T-helper 2 cell treated with Interferon-gamma antibody and Interleukin-4, amounts not matched to agents 5 μg/mL and 100 μg/mL, for 36 hours (primary cell): Measurements from ENCODE around the gene PARD6G.

Source experiments
- DNase-seq: peaks from one replicate; pipeline ENCODE4 v3.0.0; 2021; ENCODE audit warnings: low spot score
- H3K27ac Mint-ChIP-seq: one replicate; pipeline ENCODE4 v1.8.0; 2021; ENCODE audit warnings: mild to moderate bottlenecking, mixed read lengths
- H3K27me3 Mint-ChIP-seq: one replicate; pipeline ENCODE4 v1.8.0; 2021; ENCODE audit warnings: low read depth, mixed read lengths
- H3K36me3 Mint-ChIP-seq: one replicate; pipeline ENCODE4 v1.8.0; 2021; ENCODE audit warnings: low read depth, mixed read lengths
- H3K4me1 Mint-ChIP-seq: one replicate; pipeline ENCODE4 v1.8.0; 2021; ENCODE audit warnings: low read depth, mixed read lengths
- H3K4me3 Mint-ChIP-seq: one replicate; pipeline ENCODE4 v1.8.0; 2022; ENCODE audit warnings: mild to moderate bottlenecking, moderate library complexity, mixed read lengths
- H3K9me3 Mint-ChIP-seq: one replicate; pipeline ENCODE4 v1.8.0; 2021; ENCODE audit warnings: mixed read lengths

Gene PARD6G

GRCh38 chr18:80158365-80158764, 88.9 kb downstream of the PARD6G start:
- no peak for DNase-seq
- H3K4me1 Mint-ChIP-seq: no peaks in the 10 kb centered on the region

DNA sequence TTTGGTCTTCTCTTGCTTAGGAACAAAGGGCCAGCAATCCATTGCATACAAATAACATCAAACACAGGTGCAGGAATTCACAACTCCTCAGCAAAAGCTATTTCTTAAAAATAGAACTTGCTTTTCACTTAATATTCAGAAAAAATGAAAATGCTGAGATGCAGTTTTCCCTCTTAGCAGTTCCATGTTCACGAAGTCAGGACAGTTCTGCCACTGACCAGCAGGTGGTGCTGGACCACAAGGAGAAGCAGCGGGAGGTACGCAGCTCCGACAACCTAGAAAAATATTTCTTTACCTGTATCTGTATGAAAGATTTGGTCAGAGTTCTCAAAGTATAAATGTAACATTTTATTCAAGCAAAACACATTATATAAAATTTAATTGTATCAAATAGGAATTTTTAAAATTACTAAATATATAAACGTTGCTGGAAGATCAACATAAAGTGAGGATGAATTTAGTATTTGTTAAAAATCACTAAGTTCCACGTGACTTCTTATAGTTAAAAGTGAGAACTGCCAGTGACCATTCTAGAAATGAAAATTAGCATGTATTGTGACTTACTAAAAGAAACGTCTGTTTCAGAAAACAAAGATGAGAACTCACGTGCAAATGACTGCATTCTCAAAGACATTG, 89.5 kb downstream of the PARD6G start:
- no peak overlapping the region for H3K27ac Mint-ChIP-seq
- DNase-seq: peak; percentile 48

More at GRCh38 chr18:80158365-80158764, 88.9 kb downstream of the PARD6G start:
- Mint-ChIP-seq H3K27me3 (peaks cover 8% of the 10 kb centered on the region), H3K27ac (no peak overlapping the region), H3K4me3 (no peak overlapping the region), H3K9me3 (no peaks in the 10 kb centered on the region), H3K36me3 (no peaks in the 10 kb centered on the region)

GRCh38 chr18:80154293-80154692, 93.0 kb downstream of the PARD6G start:
- Mint-ChIP-seq H3K4me1 (no peaks in the 10 kb centered on the region), H3K4me3 (no peak overlapping the region), H3K9me3 (no peaks in the 10 kb centered on the region), H3K27ac (no peak overlapping the region), H3K27me3 (no peaks in the 10 kb centered on the region), H3K36me3 (no peaks in the 10 kb centered on the region)
- DNase-seq: peak; percentile 18

More for the DNA sequence above, 89.5 kb downstream of the PARD6G start:
- H3K4me1 Mint-ChIP-seq: no peaks in the 10 kb centered on the region
- H3K9me3 Mint-ChIP-seq: no peaks in the 10 kb centered on the region
- H3K36me3 Mint-ChIP-seq: no peaks in the 10 kb centered on the region
- H3K4me3 Mint-ChIP-seq: no peak overlapping the region
- peaks cover 8% of the 10 kb centered on the region for H3K27me3 Mint-ChIP-seq

DNA sequence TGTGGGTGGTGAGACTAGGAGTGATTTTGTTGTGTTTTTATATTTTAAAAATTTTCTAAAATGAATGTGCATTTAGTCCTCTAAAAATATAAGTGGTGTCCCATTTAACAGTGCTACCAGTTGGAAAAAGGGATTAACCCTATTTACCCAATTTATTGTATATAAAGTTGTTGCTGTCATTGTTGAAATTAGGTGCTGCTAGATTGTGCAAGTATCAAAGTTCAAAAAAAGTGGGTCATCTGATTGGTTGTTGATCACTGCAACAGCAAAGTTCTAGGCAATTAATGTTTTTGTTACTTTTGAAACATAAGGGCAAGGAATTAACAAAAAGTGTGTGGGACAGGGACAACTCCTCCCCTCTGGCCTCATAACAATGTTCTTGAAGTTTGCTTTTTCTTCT, 97.6 kb downstream of the PARD6G start:
- Mint-ChIP-seq H3K4me1 (peaks cover 3% of the 10 kb centered on the region), H3K27ac (no peak overlapping the region), H3K36me3 (no peaks in the 10 kb centered on the region), H3K9me3 (no peaks in the 10 kb centered on the region), H3K4me3 (no peak overlapping the region), H3K27me3 (no peaks in the 10 kb centered on the region)
- no peak for DNase-seq

DNA sequence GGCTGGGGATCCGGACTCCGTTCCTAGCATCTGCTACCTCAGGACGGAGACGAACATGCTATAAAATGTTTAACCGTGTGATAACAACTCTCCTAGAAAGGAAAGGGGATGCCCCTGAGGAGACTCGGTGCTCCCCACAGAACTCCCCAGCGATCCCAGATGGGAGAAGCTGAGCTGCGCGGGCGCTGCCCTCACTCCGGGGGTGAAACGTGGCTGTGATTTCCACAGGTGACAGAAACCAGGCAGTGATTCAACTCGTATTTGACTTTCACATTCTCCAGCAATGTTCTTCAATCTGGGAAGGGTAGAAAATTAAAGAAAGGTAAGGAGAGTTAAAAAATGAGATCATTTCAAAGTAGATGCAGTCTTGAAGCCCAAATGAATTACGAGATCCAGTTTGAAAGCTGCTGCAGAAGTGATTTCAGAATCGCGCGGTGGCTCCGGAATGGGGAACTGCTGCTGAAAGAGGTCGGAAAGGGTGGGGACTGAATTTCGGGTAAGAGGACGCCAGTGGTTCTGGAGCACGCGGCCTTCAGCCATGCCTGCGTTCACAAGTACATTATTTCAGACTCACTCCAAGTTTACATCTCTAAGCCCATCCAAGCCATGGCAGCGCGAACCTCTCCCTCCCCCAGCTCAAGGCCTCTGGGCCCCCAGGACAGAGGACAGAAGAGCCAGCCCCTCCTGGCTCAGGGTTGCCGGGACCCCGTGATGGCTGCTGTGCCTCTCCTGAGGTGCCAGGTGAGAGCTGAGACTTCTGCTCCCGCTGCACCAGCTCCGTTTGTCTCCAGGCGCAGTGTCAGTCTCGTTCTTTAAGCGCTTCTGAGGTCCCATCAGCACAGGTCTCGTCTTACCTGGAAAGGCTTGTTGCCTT, 98.8 kb downstream of the PARD6G start:
- Mint-ChIP-seq H3K36me3 (peaks cover 3% of the 10 kb centered on the region), H3K27ac (no peak overlapping the region), H3K4me1 (peaks cover 4% of the 10 kb centered on the region), H3K4me3 (peak overlapping the region; percentile 85), H3K27me3 (no peaks in the 10 kb centered on the region), H3K9me3 (no peaks in the 10 kb centered on the region)
- DNase-seq: no peak

GRCh38 chr18:80147418-80148325, 99.6 kb downstream of the PARD6G start:
- H3K27me3 Mint-ChIP-seq: no peaks in the 10 kb centered on the region
- H3K4me3 Mint-ChIP-seq: peak overlapping the region; percentile 85
- H3K9me3 Mint-ChIP-seq: no peaks in the 10 kb centered on the region
- peaks cover 4% of the 10 kb centered on the region for H3K4me1 Mint-ChIP-seq
- H3K36me3 Mint-ChIP-seq: peaks cover 3% of the 10 kb centered on the region
- DNase-seq: peak; percentile 63
- H3K27ac Mint-ChIP-seq: peak overlapping the region; percentile 18

DNA sequence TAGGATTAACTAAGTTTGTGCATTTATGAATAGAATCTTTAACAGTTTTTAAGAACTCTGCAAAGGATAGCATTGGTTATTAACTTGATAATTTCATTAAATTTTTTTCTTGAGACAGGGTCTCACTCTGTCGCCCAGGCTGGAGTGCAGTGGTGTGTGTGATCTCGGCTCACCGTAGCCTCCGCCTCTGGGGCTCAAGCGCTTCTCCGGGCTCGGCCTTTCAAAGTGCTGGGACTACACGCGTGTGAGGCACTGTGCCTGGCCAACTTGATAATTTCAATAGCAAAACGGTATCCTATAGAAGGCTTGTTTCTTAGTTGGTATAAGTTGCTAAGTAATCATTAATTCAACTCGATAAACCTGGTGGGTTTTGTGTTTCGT, 100.3 kb downstream of the PARD6G start:
- no peak for DNase-seq
- Mint-ChIP-seq H3K27me3 (no peaks in the 10 kb centered on the region), H3K27ac (no peak overlapping the region)

GRCh38 chr18:80145196-80145804, 102.0 kb downstream of the PARD6G start:
- no peak overlapping the region for H3K4me3 Mint-ChIP-seq

More for the DNA sequence above, 100.3 kb downstream of the PARD6G start:
- H3K9me3 Mint-ChIP-seq: no peaks in the 10 kb centered on the region
- peaks cover 4% of the 10 kb centered on the region for H3K4me1 Mint-ChIP-seq
- peaks cover 3% of the 10 kb centered on the region for H3K36me3 Mint-ChIP-seq
- H3K4me3 Mint-ChIP-seq: peak overlapping the region; percentile 85

GRCh38 chr18:80143881-80144280, 103.4 kb downstream of the PARD6G start:
- peaks cover 4% of the 10 kb centered on the region for H3K4me1 Mint-ChIP-seq
- no peak for DNase-seq
- H3K4me3 Mint-ChIP-seq: no peak overlapping the region
- H3K36me3 Mint-ChIP-seq: peaks cover 8% of the 10 kb centered on the region
- H3K27ac Mint-ChIP-seq: no peak overlapping the region
- no peaks in the 10 kb centered on the region for H3K27me3 Mint-ChIP-seq
- no peaks in the 10 kb centered on the region for H3K9me3 Mint-ChIP-seq

More at GRCh38 chr18:80145196-80145804, 102.0 kb downstream of the PARD6G start:
- Mint-ChIP-seq H3K36me3 (peaks cover 5% of the 10 kb centered on the region), H3K27me3 (no peaks in the 10 kb centered on the region), H3K9me3 (no peaks in the 10 kb centered on the region), H3K27ac (no peak overlapping the region), H3K4me1 (peaks cover 4% of the 10 kb centered on the region)
- DNase-seq: no peak

DNA sequence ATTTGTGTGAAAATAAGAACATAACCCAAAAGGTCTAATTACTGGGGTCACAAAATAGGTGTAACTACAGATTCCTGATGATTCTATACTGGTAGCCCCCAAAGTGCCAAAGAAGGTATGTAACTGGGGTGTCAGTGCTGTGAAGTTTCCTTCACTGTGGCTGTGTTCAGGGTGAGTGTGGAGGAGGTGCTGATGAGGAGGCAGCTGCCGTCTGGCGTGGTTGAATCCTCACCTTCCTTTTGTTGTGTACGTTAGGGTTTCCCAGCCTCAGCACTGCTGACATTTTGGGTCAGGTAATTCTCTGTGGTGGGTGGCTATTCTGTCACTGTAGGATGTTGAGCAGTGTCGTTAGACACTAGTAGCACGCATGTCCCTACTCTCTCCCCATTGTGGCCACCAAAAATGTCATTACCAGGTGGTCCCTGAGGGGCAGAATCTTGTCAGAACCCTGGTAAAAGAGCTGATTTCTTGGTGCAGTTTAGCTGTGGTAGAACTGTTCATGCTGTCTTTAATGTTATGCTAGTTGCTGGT, 106.8 kb downstream of the PARD6G start:
- no peak overlapping the region for H3K27ac Mint-ChIP-seq
- peaks cover 1% of the 10 kb centered on the region for H3K4me1 Mint-ChIP-seq
- H3K36me3 Mint-ChIP-seq: peaks cover 24% of the 10 kb centered on the region
- H3K27me3 Mint-ChIP-seq: no peaks in the 10 kb centered on the region
- no peak overlapping the region for H3K4me3 Mint-ChIP-seq
- H3K9me3 Mint-ChIP-seq: no peaks in the 10 kb centered on the region
- DNase-seq: no peak

DNA sequence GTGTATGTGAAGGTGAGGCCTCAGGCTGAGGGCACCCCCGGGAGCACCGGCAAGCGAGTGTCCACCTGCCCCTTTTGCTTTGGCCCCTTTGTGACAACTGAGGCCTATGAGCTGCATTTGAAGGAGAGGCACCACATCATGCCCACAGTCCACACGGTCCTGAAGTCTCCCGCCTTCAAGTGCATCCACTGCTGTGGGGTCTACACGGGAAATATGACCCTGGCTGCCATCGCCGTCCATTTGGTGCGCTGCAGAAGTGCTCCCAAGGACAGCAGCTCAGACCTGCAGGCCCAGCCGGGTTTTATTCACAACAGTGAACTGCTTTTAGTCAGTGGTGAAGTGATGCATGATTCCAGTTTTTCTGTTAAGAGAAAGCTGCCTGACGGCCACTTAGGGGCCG, 109.3 kb downstream of the PARD6G start:
- H3K36me3 Mint-ChIP-seq: peaks cover 31% of the 10 kb centered on the region
- DNase-seq: no peak
- no peak overlapping the region for H3K27ac Mint-ChIP-seq
- H3K9me3 Mint-ChIP-seq: no peaks in the 10 kb centered on the region
- no peaks in the 10 kb centered on the region for H3K27me3 Mint-ChIP-seq
- peaks cover 3% of the 10 kb centered on the region for H3K4me1 Mint-ChIP-seq
- no peak overlapping the region for H3K4me3 Mint-ChIP-seq

- H3K4me3 Mint-ChIP-seq: no peak overlapping the region
- H3K36me3 Mint-ChIP-seq: peaks cover 33% of the 10 kb centered on the region
- DNase-seq: no peak
- no peak overlapping the region for H3K27ac Mint-ChIP-seq
- H3K4me1 Mint-ChIP-seq: peaks cover 9% of the 10 kb centered on the region
- H3K27me3 Mint-ChIP-seq: no peaks in the 10 kb centered on the region
- no peaks in the 10 kb centered on the region for H3K9me3 Mint-ChIP-seq
Measured at GRCh38 chr18:80137137-80137536, 110.2 kb downstream of the PARD6G start.

- no peak for DNase-seq
- Mint-ChIP-seq H3K27me3 (no peaks in the 10 kb centered on the region), H3K4me1 (peaks cover 13% of the 10 kb centered on the region), H3K36me3 (peaks cover 37% of the 10 kb centered on the region), H3K9me3 (no peaks in the 10 kb centered on the region), H3K27ac (no peak overlapping the region), H3K4me3 (no peak overlapping the region)
Measured at GRCh38 chr18:80136679-80137078, 110.6 kb downstream of the PARD6G start.
